ENCODE measurements around the gene ID4.
"Not testable (repeated sequence)": the region's sequence is repeated elsewhere in the genome, so short reads cannot be mapped to it uniquely, and the experiment has no call there.

- TF ChIP-seq EZH2 (IDR thresholded peaks at IDR 0.05; ENCODE audit: insufficient read depth, poor library complexity, severe bottlenecking); EZH2phosphoT487 (IDR thresholded peaks at IDR 0.05; ENCODE audit: insufficient read depth, low read depth): not testable (repeated sequence)
These were observed 17.3 kb downstream of the ID4 start for GRCh38 chr6:19854421-19855015.
